HEK293 (cell line): ENCODE results near the gene BORCS5.
A peak's percentile ranks its signal among the peaks of the same experiment; 100 is the strongest.

ENCODE experiments used
- CTCF ChIA-PET: fragments of 350-600 bp; formaldehyde crosslinking; extraction: SDS; loops from one replicate; lab custom pipeline; 2021; ENCODE audit warnings: antibody characterized with exemption; lab: Yijun Ruan, JAX
- POLR2A ChIA-PET: fragments of 300-600 bp; formaldehyde crosslinking; extraction: SDS; loops from one replicate; lab custom pipeline; 2020; ENCODE audit warnings: antibody characterized with exemption, inconsistent platforms; lab: Yijun Ruan, JAX
- H3K27ac ChIP-seq: fragments of 200-500 bp; sonication (Bioruptor generic); 2 replicates; pipeline ENCODE4 v1.5.1; 2014; ENCODE audit warnings: low read depth, low read length, control low read depth, inconsistent platforms; ENCODE audit errors: extremely low read depth
- H3K36me3 ChIP-seq, 2 experiments: fragments of 200-500 bp in 1 of 2; sonication (Bioruptor generic) in 1 of 2; 1 replicate in 1 of 2; 2 replicates in 1 of 2; pipeline ENCODE4 v1.5.1; 2014 to 2017; ENCODE audit warnings: inconsistent platforms in 2 of 2, low read length in 2 of 2; ENCODE audit not compliant: control insufficient read depth in 2 of 2, insufficient read depth in 1 of 2
- H3K4me1 ChIP-seq: fragments of 200-500 bp; sonication (Bioruptor generic); 2 replicates; pipeline ENCODE4 v1.5.1; 2014; ENCODE audit warnings: mild to moderate bottlenecking, low read length, inconsistent platforms; ENCODE audit not compliant: control insufficient read depth, insufficient read depth
- H3K4me3 ChIP-seq: 2 replicates; pipeline ENCODE4 v1.5.1; 2011; ENCODE audit warnings: low read depth, mild to moderate bottlenecking, control low read depth, low read length, moderate library complexity
- H3K9me3 ChIP-seq: fragments of 200-500 bp; sonication (Bioruptor generic); 2 replicates; pipeline ENCODE4 v1.5.1; 2014; ENCODE audit warnings: low read depth, low read length, inconsistent platforms; ENCODE audit not compliant: control insufficient read depth, insufficient read depth
- KLF1 ChIP-seq: fragments of 450-650 bp; formaldehyde crosslinking; IDR thresholded peaks from 2 replicates; pipeline ENCODE4 v1.5.1; 2016; ENCODE audit warnings: missing biosample characterization, missing genetic modification characterization
- KLF10 ChIP-seq: fragments of 450-650 bp; IDR thresholded peaks from 2 replicates; pipeline ENCODE4 v1.5.1; 2018; ENCODE audit warnings: missing biosample characterization, mild to moderate bottlenecking, missing genetic modification characterization
- MZF1 ChIP-seq: fragments of 450-650 bp; formaldehyde crosslinking; IDR thresholded peaks from 2 replicates; pipeline ENCODE4 v1.5.1; 2017; ENCODE audit warnings: missing biosample characterization, missing genetic modification characterization, borderline replicate concordance
- OSR2 ChIP-seq: fragments of 450-650 bp; formaldehyde crosslinking; IDR thresholded peaks from 2 replicates; pipeline ENCODE4 v1.5.1; 2016; ENCODE audit warnings: missing biosample characterization, missing genetic modification characterization
- PRDM4 ChIP-seq: fragments of 450-650 bp; formaldehyde crosslinking; IDR thresholded peaks from 2 replicates; pipeline ENCODE4 v1.5.1; 2017; ENCODE audit warnings: missing biosample characterization, missing genetic modification characterization
- SCRT2 ChIP-seq: fragments of 450-650 bp; formaldehyde crosslinking; IDR thresholded peaks from 2 replicates; pipeline ENCODE4 v1.5.1; 2016; ENCODE audit warnings: missing biosample characterization, missing genetic modification characterization
- SP7 ChIP-seq: fragments of 450-650 bp; formaldehyde crosslinking; IDR thresholded peaks from 2 replicates; pipeline ENCODE4 v1.5.1; 2016; ENCODE audit warnings: missing biosample characterization, missing genetic modification characterization
- ZBTB20 ChIP-seq: fragments of 450-650 bp; formaldehyde crosslinking; IDR thresholded peaks from 2 replicates; pipeline ENCODE4 v1.5.1; 2016; ENCODE audit warnings: missing biosample characterization, missing genetic modification characterization
- ZBTB44 ChIP-seq: fragments of 450-650 bp; IDR thresholded peaks from 2 replicates; pipeline ENCODE4 v1.5.1; 2018; ENCODE audit warnings: missing biosample characterization, mild to moderate bottlenecking, missing genetic modification characterization
- ZNF10 ChIP-seq: fragments of 450-650 bp; formaldehyde crosslinking; IDR thresholded peaks from 2 replicates; pipeline ENCODE4 v1.5.1; 2017; ENCODE audit warnings: missing biosample characterization, missing genetic modification characterization
- ZNF121 ChIP-seq: fragments of 450-650 bp; formaldehyde crosslinking; IDR thresholded peaks from 2 replicates; pipeline ENCODE4 v1.5.1; 2016; ENCODE audit warnings: missing biosample characterization, missing genetic modification characterization
- ZNF16 ChIP-seq: fragments of 450-650 bp; formaldehyde crosslinking; IDR thresholded peaks from 2 replicates; pipeline ENCODE4 v1.5.1; 2016; ENCODE audit warnings: low read depth, missing biosample characterization, missing genetic modification characterization
- ZNF202 ChIP-seq: fragments of 450-650 bp; formaldehyde crosslinking; IDR thresholded peaks from 2 replicates; pipeline ENCODE4 v1.5.1; 2016; ENCODE audit warnings: missing biosample characterization, missing genetic modification characterization, borderline replicate concordance
- ZNF214 ChIP-seq: fragments of 450-650 bp; formaldehyde crosslinking; IDR thresholded peaks from 2 replicates; pipeline ENCODE4 v1.5.1; 2017; ENCODE audit warnings: missing biosample characterization, mild to moderate bottlenecking, missing genetic modification characterization, borderline replicate concordance
- ZNF248 ChIP-seq: fragments of 450-650 bp; formaldehyde crosslinking; IDR thresholded peaks from 2 replicates; pipeline ENCODE4 v1.5.1; 2017; ENCODE audit warnings: missing biosample characterization, missing genetic modification characterization
- ZNF311 ChIP-seq: fragments of 450-650 bp; formaldehyde crosslinking; IDR thresholded peaks from 2 replicates; pipeline ENCODE4 v1.5.1; 2017; ENCODE audit warnings: missing biosample characterization, missing genetic modification characterization, borderline replicate concordance
- ZNF426 ChIP-seq: fragments of 450-650 bp; formaldehyde crosslinking; IDR thresholded peaks from 2 replicates; pipeline ENCODE4 v1.5.1; 2017; ENCODE audit warnings: missing biosample characterization, missing genetic modification characterization, mild to moderate bottlenecking, inconsistent platforms, moderate library complexity
- ZNF514 ChIP-seq: fragments of 450-650 bp; formaldehyde crosslinking; IDR thresholded peaks from 2 replicates; pipeline ENCODE4 v1.5.1; 2016; ENCODE audit warnings: missing biosample characterization, missing genetic modification characterization
- ZNF530 ChIP-seq: fragments of 450-650 bp; formaldehyde crosslinking; IDR thresholded peaks from 2 replicates; pipeline ENCODE4 v1.5.1; 2016; ENCODE audit warnings: low read depth, missing biosample characterization, missing genetic modification characterization
- ZNF600 ChIP-seq: fragments of 450-650 bp; formaldehyde crosslinking; IDR thresholded peaks from 2 replicates; pipeline ENCODE4 v1.5.1; 2016; ENCODE audit warnings: missing biosample characterization, missing genetic modification characterization
- ZNF626 ChIP-seq: fragments of 450-650 bp; sonication (Bioruptor Pico); formaldehyde crosslinking; IDR thresholded peaks from 2 replicates; pipeline ENCODE4 v1.5.1; 2018; ENCODE audit warnings: missing biosample characterization, missing genetic modification characterization, inconsistent platforms
- ZNF654 ChIP-seq: fragments of 450-650 bp; formaldehyde crosslinking; IDR thresholded peaks from 2 replicates; pipeline ENCODE4 v1.5.1; 2016; ENCODE audit warnings: low read depth, missing biosample characterization, missing genetic modification characterization
- ZNF707 ChIP-seq: fragments of 450-650 bp; formaldehyde crosslinking; IDR thresholded peaks from 2 replicates; pipeline ENCODE4 v1.5.1; 2016; ENCODE audit warnings: missing biosample characterization, missing genetic modification characterization
- ZNF776 ChIP-seq: fragments of 450-650 bp; formaldehyde crosslinking; IDR thresholded peaks from 2 replicates; pipeline ENCODE4 v1.5.0; 2017; ENCODE audit warnings: missing biosample characterization, missing genetic modification characterization, borderline replicate concordance
- ZSCAN23 ChIP-seq: fragments of 450-650 bp; formaldehyde crosslinking; IDR thresholded peaks from 2 replicates; pipeline ENCODE4 v1.5.1; 2016; ENCODE audit warnings: missing biosample characterization, missing genetic modification characterization
- TF ChIP-seq, protein P1 (sequence below): fragments of 450-650 bp; formaldehyde crosslinking; IDR thresholded peaks from 2 replicates; pipeline ENCODE4 v1.5.1; 2017; ENCODE audit warnings: missing biosample characterization, missing genetic modification characterization

Gene BORCS5

GRCh38 chr12:12364787-12365445, 8.0 kb downstream of the BORCS5 start (continued):
- TF ChIP-seq ZBTB44: peak; percentile 87
- TF ChIP-seq ZBTB20 (tag by site-specific recombination): peak; percentile 33; the same call in 1 of the 2 replicates
- TF ChIP-seq KLF1 (tag by site-specific recombination): peak; percentile 49
- peak; percentile 76 for TF ChIP-seq OSR2 (tag by site-specific recombination)
- 0 out of 2 replicates have a peak, but pooled peaks have one; percentile 20 for TF ChIP-seq SP7 (tag by site-specific recombination)
- 0 out of 2 replicates have a peak, but pooled peaks have one; percentile 18 for TF ChIP-seq ZNF600 (tag by site-specific recombination)
- TF ChIP-seq ZNF121: 0 out of 2 replicates have a peak, but pooled peaks have one; percentile 30
- TF ChIP-seq ZNF514 (tag by site-specific recombination): no peak
- TF ChIP-seq ZNF311 (tag by site-specific recombination): no peak
- TF ChIP-seq MZF1: peak; percentile 29; the same call in 1 of the 2 replicates

DNA sequence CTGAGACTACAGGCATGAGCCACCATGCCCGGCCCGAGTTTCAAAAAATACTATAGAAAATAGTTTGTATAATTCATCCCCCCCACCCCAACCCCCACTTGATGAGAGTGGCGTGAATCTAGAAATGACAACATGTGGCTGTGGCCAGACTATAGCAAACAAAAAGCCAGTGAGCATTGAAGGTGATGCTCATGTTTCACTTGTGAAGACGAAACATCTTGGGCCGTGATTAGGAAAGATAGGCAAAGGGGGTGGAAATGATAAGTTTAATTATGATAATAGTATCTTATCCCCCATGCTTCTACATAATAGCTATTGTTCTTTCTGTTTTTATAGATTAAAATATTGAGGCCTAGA, 8.5 kb downstream of the BORCS5 start:
- Histone ChIP-seq H3K36me3 (peaks cover 0 to 8% of the 10 kb centered on the region in 2 experiments; a peak in 1 of 3 replicates), H3K4me1 (peaks cover 5% of the 10 kb centered on the region; the same call in 1 of the 2 replicates), H3K4me3 (no peak overlapping the region), H3K9me3 (no peaks in the 10 kb centered on the region), H3K27ac (no peak overlapping the region; the same call in 1 of the 2 replicates)
- ChIA-PET CTCF (interaction anchor here (0.6 kb wide), 1 partner anchor 371 kb away, joined by 3 read pairs; no protein-coding TSS in a partner anchor), POLR2A (interaction anchor here (0.6 to 1.1 kb wide), 2 partner anchors 8 to 190 kb away, joined by 3 to 8 read pairs; partner anchors contain the start of gene BORCS5)
- TF ChIP-seq KLF10 (tag by site-specific recombination): no peak
- TF ChIP-seq ZSCAN23: no peak
- TF ChIP-seq, protein P1, sequence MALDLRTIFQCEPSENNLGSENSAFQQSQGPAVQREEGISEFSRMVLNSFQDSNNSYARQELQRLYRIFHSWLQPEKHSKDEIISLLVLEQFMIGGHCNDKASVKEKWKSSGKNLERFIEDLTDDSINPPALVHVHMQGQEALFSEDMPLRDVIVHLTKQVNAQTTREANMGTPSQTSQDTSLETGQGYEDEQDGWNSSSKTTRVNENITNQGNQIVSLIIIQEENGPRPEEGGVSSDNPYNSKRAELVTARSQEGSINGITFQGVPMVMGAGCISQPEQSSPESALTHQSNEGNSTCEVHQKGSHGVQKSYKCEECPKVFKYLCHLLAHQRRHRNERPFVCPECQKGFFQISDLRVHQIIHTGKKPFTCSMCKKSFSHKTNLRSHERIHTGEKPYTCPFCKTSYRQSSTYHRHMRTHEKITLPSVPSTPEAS (tag by site-specific recombination): no peak
- no peak for TF ChIP-seq ZNF654
- no peak for TF ChIP-seq ZNF248
- TF ChIP-seq ZNF776: no peak
- no peak for TF ChIP-seq ZNF707 (tag by site-specific recombination)
- TF ChIP-seq ZNF214: no peak
- no peak for TF ChIP-seq ZNF426 (tag by site-specific recombination)
- no peak for TF ChIP-seq SCRT2 (tag by site-specific recombination)
- TF ChIP-seq PRDM4: no peak
- TF ChIP-seq ZNF16 (tag by site-specific recombination): no peak
- TF ChIP-seq ZNF530 (tag by site-specific recombination): no peak
- no peak for TF ChIP-seq ZNF626
- TF ChIP-seq ZNF202 (tag by site-specific recombination): no peak
- TF ChIP-seq ZNF10 (tag by site-specific recombination): no peak
